SK-MEL-5 (cell line): ENCODE results near the gene YEATS2. TPM values are rescaled to one million over a fixed set of nuclear protein-coding genes. Genes with fewer than 3 reads are reported as not detected.

Experiments used
- DNase-seq: peaks from one replicate; pipeline ENCODE4 v3.0.0-alpha.2; 2016; ENCODE audit warnings: low read depth, low spot score
- in situ Hi-C: cut with HindIII; loops from 2 replicates; pipeline ENCODE4 v1.10.0; 2016; ENCODE audit warnings: low sequenced_read_pairs, high pct_unique_total_duplicates, low pct_unique_long_range_greater_than_20kb
- total RNA-seq: library from RNA; depleted of rRNA; stranded (reverse); fragments of >200 nt; shearing (Covaris generic); gene quantifications from 2 replicates; pipeline ENCODE4 v1.2.3, GENCODE V29; 2014

YEATS2 gene
- total RNA-seq, 1 experiment from 2014 or later = 30.7 TPM

- in situ Hi-C loops = no loop called here
- DNase-seq = no peak
Measured at GRCh38 chr3:183816681-183817510, 119.3 kb downstream of the YEATS2 start.

- in situ Hi-C loops = no loop called here
Measured at GRCh38 chr3:183817639-183818038, 120.0 kb downstream of the YEATS2 start.

GRCh38 chr3:183818041-183818620 is 120.5 kb downstream of the YEATS2 start:
- in situ Hi-C loops = no loop called here
- no peak for DNase-seq

More at GRCh38 chr3:183817639-183818038, 120.0 kb downstream of the YEATS2 start:
- no peak for DNase-seq

DNA sequence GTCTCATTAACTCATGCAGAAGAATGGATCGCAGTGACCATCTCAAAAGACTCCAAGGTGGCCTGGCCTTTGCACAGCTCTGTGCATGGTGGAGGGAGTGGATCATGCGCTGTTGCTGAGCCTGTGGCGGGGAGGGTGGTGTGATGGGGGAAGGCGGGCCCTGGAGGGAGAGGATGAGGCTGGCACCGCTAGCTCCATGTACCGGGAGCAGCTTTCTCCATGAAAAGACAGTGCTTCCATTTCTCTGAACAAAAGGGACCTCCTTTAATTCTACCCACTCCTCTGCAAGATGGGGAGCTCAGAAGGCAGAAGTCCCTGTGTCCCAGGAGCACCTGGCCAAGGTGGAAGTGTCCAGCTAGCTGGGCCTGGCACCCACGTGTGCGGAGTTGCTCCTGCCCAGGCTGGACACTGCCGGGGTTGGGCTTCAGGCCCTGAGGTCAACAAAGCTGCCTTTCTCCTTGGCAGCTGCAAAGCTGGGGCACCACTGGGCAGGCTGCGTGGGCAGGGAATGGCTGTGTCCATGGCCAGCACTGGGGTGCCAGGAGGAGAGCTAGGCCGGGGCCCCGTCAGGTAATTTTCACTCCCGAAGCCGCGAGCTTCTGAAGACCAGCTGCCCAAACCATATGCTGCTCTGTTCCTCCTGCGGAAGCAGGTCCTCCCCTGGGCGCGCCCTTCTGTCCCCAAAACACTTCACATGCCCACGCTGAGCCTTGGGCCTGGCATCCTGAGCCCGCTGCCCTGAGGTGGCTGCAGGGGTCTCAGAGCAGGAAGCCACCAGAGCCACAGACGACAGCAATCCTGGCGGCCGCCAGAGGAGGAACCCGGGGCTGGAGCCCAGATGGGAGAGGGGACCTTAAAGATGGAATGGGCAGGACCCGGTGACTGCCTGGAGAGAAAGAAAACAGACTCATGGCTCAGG is 121.4 kb downstream of the YEATS2 start:
- DNase-seq = no peak
- in situ Hi-C loops = no loop called here

- no peak for DNase-seq
- in situ Hi-C loops = no loop called here
Measured at GRCh38 chr3:183819831-183820230, 122.2 kb downstream of the YEATS2 start.

DNA sequence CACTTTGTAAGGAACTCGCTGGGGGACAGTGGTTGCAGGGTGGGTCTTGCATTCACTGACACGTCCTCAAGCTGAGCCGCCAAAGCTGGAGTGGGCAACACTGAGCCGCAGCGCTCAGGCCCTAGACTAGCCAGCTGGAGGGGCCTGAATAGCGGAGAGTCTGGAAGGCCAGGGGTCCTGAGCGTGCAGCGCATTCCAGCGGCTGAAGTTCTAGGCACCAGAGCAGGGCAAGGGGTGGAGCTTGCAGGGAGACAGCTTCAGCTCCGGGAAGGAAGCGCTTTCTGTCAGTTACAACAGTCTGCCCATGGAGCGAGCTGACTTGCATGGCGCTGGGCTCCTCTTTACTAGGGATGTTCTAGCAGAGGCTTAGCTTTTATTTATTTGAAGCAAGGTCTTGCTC is 125.0 kb downstream of the YEATS2 start:
- DNase-seq = no peak
- in situ Hi-C loops = no loop called here

GRCh38 chr3:183823963-183824362 is 126.4 kb downstream of the YEATS2 start:
- in situ Hi-C loops = no loop called here
- no peak for DNase-seq

DNA sequence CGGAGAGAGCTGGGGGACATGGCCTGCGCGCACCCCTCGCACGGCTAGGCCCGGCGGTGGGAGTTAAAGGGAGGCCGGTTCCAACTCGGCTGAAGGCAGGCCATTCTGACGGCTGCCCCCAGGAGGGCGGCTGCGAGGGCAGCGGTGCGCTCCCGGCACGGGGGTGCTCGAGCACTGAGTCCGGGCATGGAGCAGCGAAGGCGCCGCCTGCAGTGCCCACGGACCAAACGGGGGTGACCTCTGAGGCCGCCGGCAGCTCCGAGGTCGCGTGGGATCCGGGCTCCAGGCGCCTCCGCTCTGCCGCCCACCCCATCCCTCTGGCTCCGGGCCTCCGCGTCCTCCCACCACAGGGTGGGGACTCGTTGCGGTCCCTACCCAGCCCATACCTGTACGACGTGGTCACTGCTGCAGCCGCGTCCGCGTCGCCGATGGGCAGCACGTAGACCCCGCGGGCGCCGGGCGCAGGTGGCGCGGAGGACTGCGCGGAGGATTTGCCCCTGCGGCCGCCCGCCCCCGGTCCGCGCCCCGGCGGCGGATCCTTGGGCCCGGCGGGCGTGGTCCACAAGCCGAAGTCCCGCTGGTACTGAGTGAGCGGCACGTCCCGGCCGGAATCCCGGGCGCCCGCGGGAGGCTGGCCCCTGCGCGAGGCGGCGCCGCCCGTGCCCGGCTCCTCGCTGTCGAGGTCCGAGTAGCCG is 127.3 kb downstream of the YEATS2 start:
- DNase-seq = no peak
- in situ Hi-C loops = no loop called here

DNA sequence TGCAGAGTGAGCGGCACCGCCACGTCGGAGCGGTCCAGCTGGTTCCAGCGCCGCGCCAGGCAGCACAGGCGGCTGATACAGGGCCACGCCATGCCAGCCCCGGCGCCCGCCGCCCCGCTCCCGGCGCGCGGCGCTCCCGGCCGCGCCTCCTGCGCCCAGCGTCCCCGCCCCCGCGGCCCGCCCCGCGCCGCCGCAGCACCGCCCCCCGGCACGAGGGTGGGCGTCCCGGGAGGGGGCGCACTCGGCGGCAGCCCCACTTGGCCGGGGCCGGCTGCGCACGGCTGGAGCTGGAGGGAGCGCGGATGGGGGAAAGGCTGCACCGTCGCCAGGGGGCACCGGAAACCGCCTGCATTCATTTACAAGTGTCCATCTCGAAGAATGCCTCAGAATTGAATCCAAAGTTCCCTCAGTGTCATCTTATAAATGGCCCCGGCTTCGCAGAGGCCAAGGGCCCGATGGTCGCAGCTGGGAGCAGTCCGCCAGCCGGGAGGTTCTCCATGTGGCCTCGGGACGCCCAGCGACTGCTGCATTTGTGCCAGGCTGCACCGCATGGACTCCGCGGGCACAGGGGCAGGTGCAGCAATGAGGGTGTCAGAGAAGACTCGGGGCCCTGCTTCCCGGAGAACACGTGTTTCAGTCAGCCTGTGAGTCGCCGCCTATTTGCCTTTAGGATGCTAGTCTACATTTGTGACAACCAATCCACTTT is 128.0 kb downstream of the YEATS2 start, which contains the start of gene MAP6D1:
Gene MAP6D1 (minus strand): TSS at position 122 of the 706 bp plus-strand sequence. CDS start 30 bp downstream, at position 92.
- DNase-seq = peak; percentile 67

GRCh38 chr3:183826448-183827250 is 129.1 kb downstream of the YEATS2 start:
- DNase-seq = no peak
- in situ Hi-C loops = no loop called here

More for the DNA sequence above, 128.0 kb downstream of the YEATS2 start, which contains the start of gene MAP6D1:
- in situ Hi-C loops = no loop called here

DNA sequence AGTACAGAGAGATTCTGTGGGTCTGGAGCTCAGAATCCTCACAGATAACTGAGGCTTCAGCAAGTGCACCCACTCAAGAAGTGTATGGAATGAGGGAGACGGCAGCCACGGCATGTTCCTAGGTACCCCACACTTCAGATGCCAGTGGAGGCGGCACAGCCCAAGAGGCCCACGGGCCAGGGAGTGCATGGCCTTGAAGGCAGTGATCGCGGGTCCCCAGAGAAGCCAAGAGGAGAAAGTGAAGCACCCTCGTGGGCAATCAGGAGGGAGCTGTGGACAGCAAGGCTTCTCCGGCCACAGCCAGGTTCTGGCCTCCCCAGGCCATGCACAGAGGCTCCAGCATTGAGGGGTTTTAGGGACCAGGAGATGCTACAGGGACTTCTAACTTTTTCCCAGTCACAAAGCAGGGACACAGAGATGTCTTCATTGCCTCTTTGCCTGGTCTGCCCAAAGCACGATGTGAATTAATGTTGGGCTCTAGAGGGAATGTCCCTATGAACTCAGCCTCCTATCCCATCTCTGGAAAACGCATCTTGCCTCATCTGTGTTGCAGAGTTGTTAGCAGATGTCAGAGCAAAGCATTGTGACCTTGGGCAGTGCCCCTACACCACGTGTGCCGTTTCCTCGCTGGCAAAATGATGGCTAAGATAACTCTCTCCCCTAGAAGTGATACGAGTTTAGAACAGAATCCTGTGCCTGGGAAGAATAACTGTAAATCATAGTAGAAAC is 130.4 kb downstream of the YEATS2 start:
- in situ Hi-C loops = no loop called here
- DNase-seq = no peak

DNA sequence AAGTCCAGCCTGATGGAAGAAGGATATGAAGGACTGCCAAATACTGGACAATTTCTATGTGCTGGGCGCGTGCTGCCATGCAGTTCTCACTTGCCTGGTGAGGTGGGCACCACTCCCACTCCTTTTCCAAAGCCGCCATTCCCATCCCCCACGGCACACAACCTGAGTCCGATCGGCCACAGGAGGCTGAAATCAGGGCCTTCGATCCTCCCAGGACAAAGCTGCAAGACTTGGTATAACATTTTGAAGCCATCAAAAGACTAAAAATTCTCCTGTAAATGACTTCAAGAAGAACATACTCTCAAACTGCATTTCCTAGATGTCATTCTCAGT is 130.9 kb downstream of the YEATS2 start:
- DNase-seq = no peak
- in situ Hi-C loops = no loop called here

- in situ Hi-C loops = no loop called here
- no peak for DNase-seq
Measured at GRCh38 chr3:183829466-183829865, 131.9 kb downstream of the YEATS2 start.

DNA sequence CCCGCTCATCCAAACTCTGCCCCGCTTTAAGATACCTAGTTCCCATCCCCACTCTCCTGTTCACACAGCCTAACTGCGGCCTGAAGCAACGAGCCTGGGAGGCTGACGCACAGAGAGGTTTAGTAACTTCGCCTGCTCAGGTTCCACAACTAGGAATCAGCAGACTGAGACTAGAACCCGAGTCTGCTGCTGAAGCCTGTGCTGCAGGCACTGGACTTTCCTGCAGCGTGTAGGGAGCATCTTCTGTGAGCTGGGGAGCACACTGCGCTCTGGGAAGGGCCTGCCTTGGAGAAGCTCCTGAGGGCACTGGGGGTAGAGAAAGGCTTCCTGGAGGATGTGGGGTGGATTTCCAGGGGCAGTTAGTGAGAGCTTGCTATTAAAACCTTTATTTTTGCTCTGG is 132.6 kb downstream of the YEATS2 start:
- in situ Hi-C loops = no loop called here
- no peak for DNase-seq

DNA sequence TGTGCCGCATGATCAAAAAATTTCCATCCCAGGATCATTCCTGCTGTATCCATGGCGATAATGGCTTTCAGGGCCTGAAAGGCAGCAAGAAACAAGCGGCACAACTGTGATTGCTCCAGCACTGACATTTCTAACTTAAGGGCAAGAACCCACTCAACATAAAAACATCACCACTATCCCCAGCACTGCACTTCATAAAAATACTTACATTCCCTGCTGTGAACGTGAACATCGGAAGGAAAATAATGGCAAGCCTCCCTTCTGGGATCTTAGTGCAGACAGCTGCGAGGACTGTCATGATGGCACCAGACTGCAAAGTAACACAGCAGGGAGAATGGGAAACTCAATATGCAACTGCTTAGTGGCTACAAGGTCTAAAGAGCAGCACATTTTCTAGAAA is 135.9 kb downstream of the YEATS2 start:
- in situ Hi-C loops = no loop called here
- no peak for DNase-seq

GRCh38 chr3:183837390-183837789 is 139.8 kb downstream of the YEATS2 start:
- DNase-seq = no peak
- in situ Hi-C loops = no loop called here
